H9 (cell line): ENCODE measurements around the gene TUBB6. TPM values are rescaled to one million over a fixed set of nuclear protein-coding genes. Genes with fewer than 3 reads are reported as not detected.

Experiments used
- DNase-seq: peaks from one replicate; pipeline ENCODE4 v3.0.0-alpha.2; 2017
- H2AFZ ChIP-seq: one replicate; pipeline ENCODE4 v1.6.1; 2013; ENCODE audit warnings: mild to moderate bottlenecking, low read length, control low read depth, moderate library complexity
- H2AK5ac ChIP-seq: 2 replicates; pipeline ENCODE4 v1.6.1; 2013; ENCODE audit warnings: low read length, control low read depth, mixed read lengths; ENCODE audit not compliant: insufficient read length
- H2BK120ac ChIP-seq: one replicate; pipeline ENCODE4 v1.6.1; 2013; ENCODE audit warnings: low read depth, mild to moderate bottlenecking, low read length, control low read depth, inconsistent platforms; ENCODE audit not compliant: poor library complexity, severe bottlenecking
- H2BK12ac ChIP-seq: 2 replicates; pipeline ENCODE4 v1.6.1; 2013; ENCODE audit warnings: low read length, control low read depth, mixed read lengths, low read depth; ENCODE audit not compliant: insufficient read length
- H2BK15ac ChIP-seq: 2 replicates; pipeline ENCODE4 v1.6.1; 2013; ENCODE audit warnings: low read depth, low read length, control low read depth
- H2BK20ac ChIP-seq: one replicate; pipeline ENCODE4 v1.6.1; 2013; ENCODE audit warnings: low read depth, mild to moderate bottlenecking, low read length, control low read depth, inconsistent platforms; ENCODE audit not compliant: poor library complexity, severe bottlenecking
- H2BK5ac ChIP-seq: 2 replicates; pipeline ENCODE4 v1.6.1; 2013; ENCODE audit warnings: low read length, control low read depth, mixed read lengths; ENCODE audit not compliant: insufficient read length
- H3K14ac ChIP-seq: 2 replicates; pipeline ENCODE4 v1.6.1; 2013; ENCODE audit warnings: low read length, control low read depth; ENCODE audit not compliant: insufficient read depth
- H3K18ac ChIP-seq: 2 replicates; pipeline ENCODE4 v1.6.1; 2013; ENCODE audit warnings: low read depth, mild to moderate bottlenecking, mixed read lengths, low read length, control low read depth; ENCODE audit not compliant: insufficient read length
- H3K23ac ChIP-seq: 2 replicates; pipeline ENCODE4 v1.6.1; 2013; ENCODE audit warnings: low read length, control low read depth, mixed read lengths, low read depth; ENCODE audit not compliant: insufficient read length
- H3K23me2 ChIP-seq: 2 replicates; pipeline ENCODE4 v1.6.1; 2013; ENCODE audit warnings: low read depth, mild to moderate bottlenecking, mixed read lengths, low read length, control low read depth; ENCODE audit not compliant: insufficient read length, poor library complexity, severe bottlenecking
- H3K27ac ChIP-seq: 2 replicates; pipeline ENCODE4 v1.5.1; 2013; ENCODE audit warnings: low read length, control low read depth, mixed read lengths, low read depth; ENCODE audit not compliant: insufficient read length
- H3K27me3 ChIP-seq: 2 replicates; pipeline ENCODE4 v1.6.1; 2013; ENCODE audit warnings: low read length, control low read depth, inconsistent platforms; ENCODE audit not compliant: insufficient read depth
- H3K4ac ChIP-seq: 2 replicates; pipeline ENCODE4 v1.6.1; 2013; ENCODE audit warnings: low read depth, mild to moderate bottlenecking, control low read depth, inconsistent platforms, low read length, moderate library complexity
- H3K4me1 ChIP-seq: 2 replicates; pipeline ENCODE4 v1.6.1; 2013; ENCODE audit warnings: low read length, control low read depth, inconsistent platforms; ENCODE audit not compliant: insufficient read depth
- H3K4me2 ChIP-seq: 2 replicates; pipeline ENCODE4 v1.6.1; 2013; ENCODE audit warnings: low read length, control low read depth, mixed read lengths; ENCODE audit not compliant: insufficient read length, insufficient read depth
- H3K56ac ChIP-seq: 2 replicates; pipeline ENCODE4 v1.6.1; 2013; ENCODE audit warnings: low read depth, mild to moderate bottlenecking, mixed read lengths, low read length, control low read depth; ENCODE audit not compliant: insufficient read length
- H3K79me1 ChIP-seq: 2 replicates; pipeline ENCODE4 v1.6.1; 2013; ENCODE audit warnings: low read depth, mild to moderate bottlenecking, moderate library complexity, low read length, control low read depth, inconsistent platforms; ENCODE audit not compliant: insufficient read depth, poor library complexity, severe bottlenecking
- H3K79me2 ChIP-seq: 2 replicates; pipeline ENCODE4 v1.6.1; 2013; ENCODE audit warnings: low read length, control low read depth, inconsistent platforms; ENCODE audit not compliant: insufficient read depth
- H3K9ac ChIP-seq: 2 replicates; pipeline ENCODE4 v1.6.1; 2013; ENCODE audit warnings: low read length, control low read depth, mixed read lengths; ENCODE audit not compliant: insufficient read length; ENCODE audit errors: extremely low read depth
- H3K9me3 ChIP-seq: one replicate; pipeline ENCODE4 v1.6.1; 2013; ENCODE audit warnings: low read depth, low read length, inconsistent platforms; ENCODE audit not compliant: control insufficient read depth
- H3T11ph ChIP-seq: one replicate; pipeline ENCODE4 v1.6.1; 2013; ENCODE audit warnings: mild to moderate bottlenecking, low read length, control low read depth, inconsistent platforms
- H4K20me1 ChIP-seq: one replicate; pipeline ENCODE4 v1.6.1; 2013; ENCODE audit not compliant: control insufficient read depth, insufficient read length, insufficient read depth
- H4K5ac ChIP-seq: 2 replicates; pipeline ENCODE4 v1.6.1; 2013; ENCODE audit warnings: low read depth, mild to moderate bottlenecking, mixed read lengths, low read length, control low read depth; ENCODE audit not compliant: insufficient read length
- H4K8ac ChIP-seq: replicated peaks from 2 replicates; pipeline ENCODE4 v1.6.1; 2013; ENCODE audit warnings: low read length, control low read depth, mixed read lengths, low read depth; ENCODE audit not compliant: insufficient read length
- H4K91ac ChIP-seq: 2 replicates; pipeline ENCODE4 v1.6.1; 2013; ENCODE audit warnings: low read depth, mild to moderate bottlenecking, moderate library complexity, mixed read lengths, low read length, control low read depth; ENCODE audit not compliant: insufficient read length
- H3K27ac Mint-ChIP-seq, 3 experiments: 2 replicates in 2 of 3; 3 replicates in 1 of 3; pipeline ENCODE4 v1.8.0; 2020 to 2021; ENCODE audit warnings: mixed read lengths in 3 of 3, mild to moderate bottlenecking in 1 of 3, moderate library complexity in 1 of 3
- H3K27me3 Mint-ChIP-seq: 2 replicates; pipeline ENCODE4 v1.8.0; 2021; ENCODE audit warnings: low read depth, mild to moderate bottlenecking, moderate library complexity, mixed read lengths
- H3K36me3 Mint-ChIP-seq, 3 experiments: 2 replicates in 2 of 3; 3 replicates in 1 of 3; pipeline ENCODE4 v1.8.0; 2020 to 2021; ENCODE audit warnings: low read depth in 3 of 3, mixed read lengths in 3 of 3; ENCODE audit not compliant: insufficient read depth in 1 of 3
- H3K4me1 Mint-ChIP-seq, 2 experiments: 2 replicates each; pipeline ENCODE4 v1.8.0; 2020; ENCODE audit warnings: mixed read lengths in 2 of 2
- H3K4me3 Mint-ChIP-seq, 2 experiments: 2 replicates in 1 of 2; 3 replicates in 1 of 2; pipeline ENCODE4 v1.8.0; 2020 to 2021; ENCODE audit warnings: mild to moderate bottlenecking in 2 of 2, mixed read lengths in 2 of 2, moderate library complexity in 1 of 2
- H3K9me3 Mint-ChIP-seq, 2 experiments: 2 replicates in 1 of 2; 3 replicates in 1 of 2; pipeline ENCODE4 v1.8.0; 2020; ENCODE audit warnings: mild to moderate bottlenecking in 2 of 2, mixed read lengths in 2 of 2, moderate library complexity in 1 of 2
- WGBS: extraction: QIAGEN DNeasy Blood & Tissue Kit; methylation state at CpG from one replicate; pipeline ENCODE4 v1.1.7; 2013; ENCODE audit warnings: missing lambda C conversion rate, low lambda C conversion rate, mixed read lengths; ENCODE audit not compliant: insufficient read length; ENCODE audit errors: extremely low coverage; 5-methylcytosine and 5-hydroxymethylcytosine counted together
- total RNA-seq: library from RNA; stranded (reverse); gene quantifications from 2 replicates; pipeline ENCODE4 v1.2.1, GENCODE V29; 2021
- TF ChIP-seq, protein P1 (sequence below): fragments of 200-600 bp; sonication (generic); conservative IDR thresholded peaks from 3 replicates; pipeline ENCODE4 v1.8.0; 2021; ENCODE audit warnings: antibody characterized with exemption, mild to moderate bottlenecking

The TUBB6 gene
- total RNA-seq, 1 experiment from 2014 or later, result 134 TPM

GRCh38 chr18:12318857-12319256 is 10.8 kb downstream of the TUBB6 start:
- Histone ChIP-seq H2AFZ (no peak overlapping the region), H3K23me2 (no peaks in the 10 kb centered on the region), H2AK5ac (no peak overlapping the region), H3K23ac (no peak overlapping the region), H3K4me1 (no peaks in the 10 kb centered on the region), H3K79me1 (no peaks in the 10 kb centered on the region), H3T11ph (no peak overlapping the region), H4K20me1 (no peaks in the 10 kb centered on the region), H4K8ac (no peak overlapping the region), H3K27me3 (no peaks in the 10 kb centered on the region), H3K9ac (no peak overlapping the region), H3K4me2 (no peak overlapping the region), H3K56ac (no peak overlapping the region), H4K5ac (no peak overlapping the region), H4K91ac (no peak overlapping the region), H2BK15ac (no peak overlapping the region), H2BK5ac (no peak overlapping the region), H2BK12ac (no peak overlapping the region), H3K79me2 (peaks cover 2% of the 10 kb centered on the region; the same call in 1 of the 2 replicates), H2BK20ac (no peak overlapping the region), H3K18ac (no peak overlapping the region), H3K4ac (no peak overlapping the region), H2BK120ac (no peak overlapping the region), H3K27ac (no peak overlapping the region), H3K9me3 (no peaks in the 10 kb centered on the region), H3K14ac (no peak overlapping the region)
- no peak overlapping the region; a peak in 1 of 7 replicates for H3K27ac Mint-ChIP-seq
- no CpG with 5 or more reads among the region's 5 CpGs for WGBS
- TF ChIP-seq, protein P1, sequence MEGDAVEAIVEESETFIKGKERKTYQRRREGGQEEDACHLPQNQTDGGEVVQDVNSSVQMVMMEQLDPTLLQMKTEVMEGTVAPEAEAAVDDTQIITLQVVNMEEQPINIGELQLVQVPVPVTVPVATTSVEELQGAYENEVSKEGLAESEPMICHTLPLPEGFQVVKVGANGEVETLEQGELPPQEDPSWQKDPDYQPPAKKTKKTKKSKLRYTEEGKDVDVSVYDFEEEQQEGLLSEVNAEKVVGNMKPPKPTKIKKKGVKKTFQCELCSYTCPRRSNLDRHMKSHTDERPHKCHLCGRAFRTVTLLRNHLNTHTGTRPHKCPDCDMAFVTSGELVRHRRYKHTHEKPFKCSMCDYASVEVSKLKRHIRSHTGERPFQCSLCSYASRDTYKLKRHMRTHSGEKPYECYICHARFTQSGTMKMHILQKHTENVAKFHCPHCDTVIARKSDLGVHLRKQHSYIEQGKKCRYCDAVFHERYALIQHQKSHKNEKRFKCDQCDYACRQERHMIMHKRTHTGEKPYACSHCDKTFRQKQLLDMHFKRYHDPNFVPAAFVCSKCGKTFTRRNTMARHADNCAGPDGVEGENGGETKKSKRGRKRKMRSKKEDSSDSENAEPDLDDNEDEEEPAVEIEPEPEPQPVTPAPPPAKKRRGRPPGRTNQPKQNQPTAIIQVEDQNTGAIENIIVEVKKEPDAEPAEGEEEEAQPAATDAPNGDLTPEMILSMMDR, result no peak
- no peaks in the 10 kb centered on the region for H3K9me3 Mint-ChIP-seq
- H3K36me3 Mint-ChIP-seq, result peaks cover 18 to 72% (median 28%) of the 10 kb centered on the region in 3 experiments; a peak in 6 of 7 replicates
- no peaks in the 10 kb centered on the region for H3K27me3 Mint-ChIP-seq
- no peak overlapping the region for H3K4me3 Mint-ChIP-seq
- no peak for DNase-seq
- H3K4me1 Mint-ChIP-seq, result peaks cover 10 to 15% of the 10 kb centered on the region in 2 experiments
